Left ventricle myocardium inferior (tissue), 1 donor: ENCODE data around the gene STARD9. TPM values are rescaled to one million over a fixed set of nuclear protein-coding genes. Genes with fewer than 3 reads are reported as not detected.
"Not testable (repeated sequence)": the region's sequence is repeated elsewhere in the genome, so short reads cannot be mapped to it uniquely, and the experiment has no call there.

ENCODE experiments used
- DNase-seq: peaks from one replicate; pipeline ENCODE4 v3.0.0-alpha.2; 2020
- H3K27ac ChIP-seq: fragments of 200-600 bp; replicated peaks from 2 replicates; pipeline ENCODE4 v1.8.0; 2021
- H3K27me3 ChIP-seq: fragments of 200-600 bp; 2 replicates; pipeline ENCODE4 v1.8.0; 2021; ENCODE audit warnings: low read depth
- H3K36me3 ChIP-seq: fragments of 200-600 bp; 2 replicates; pipeline ENCODE4 v1.8.0; 2021
- H3K4me1 ChIP-seq: fragments of 200-600 bp; 2 replicates; pipeline ENCODE4 v1.8.0; 2021
- H3K4me3 ChIP-seq: fragments of 200-600 bp; 2 replicates; pipeline ENCODE4 v1.8.0; 2021; ENCODE audit warnings: mild to moderate bottlenecking, moderate library complexity
- H3K9me3 ChIP-seq: fragments of 200-600 bp; replicated peaks from 2 replicates; pipeline ENCODE4 v1.8.0; 2021
- CTCF ChIP-seq: fragments of 200-600 bp; IDR thresholded peaks from 2 replicates; pipeline ENCODE4 v1.8.0; 2021; ENCODE audit warnings: antibody characterized with exemption, mild to moderate bottlenecking, borderline replicate concordance
- intact Hi-C: fragments of 100-400 bp; cut with micrococcal nuclease; formaldehyde crosslinking; loops from one replicate; pipeline ENCODE4 v1.11.0; 2022
- total RNA-seq: library from RNA; stranded (reverse); fragmentation: NEBNext Ultra II Directional; extraction: Animal tissue kit (Norgen Biotek cat#: 25700); gene quantifications from one replicate; pipeline ENCODE4 v1.2.1, GENCODE V29; 2021
- donor health status: DM: no; HTN: yes; CAD: no; lungs with severe emphysema.

Gene STARD9
- total RNA-seq, 1 donor from 2014 or later = 4.9 TPM

DNA sequence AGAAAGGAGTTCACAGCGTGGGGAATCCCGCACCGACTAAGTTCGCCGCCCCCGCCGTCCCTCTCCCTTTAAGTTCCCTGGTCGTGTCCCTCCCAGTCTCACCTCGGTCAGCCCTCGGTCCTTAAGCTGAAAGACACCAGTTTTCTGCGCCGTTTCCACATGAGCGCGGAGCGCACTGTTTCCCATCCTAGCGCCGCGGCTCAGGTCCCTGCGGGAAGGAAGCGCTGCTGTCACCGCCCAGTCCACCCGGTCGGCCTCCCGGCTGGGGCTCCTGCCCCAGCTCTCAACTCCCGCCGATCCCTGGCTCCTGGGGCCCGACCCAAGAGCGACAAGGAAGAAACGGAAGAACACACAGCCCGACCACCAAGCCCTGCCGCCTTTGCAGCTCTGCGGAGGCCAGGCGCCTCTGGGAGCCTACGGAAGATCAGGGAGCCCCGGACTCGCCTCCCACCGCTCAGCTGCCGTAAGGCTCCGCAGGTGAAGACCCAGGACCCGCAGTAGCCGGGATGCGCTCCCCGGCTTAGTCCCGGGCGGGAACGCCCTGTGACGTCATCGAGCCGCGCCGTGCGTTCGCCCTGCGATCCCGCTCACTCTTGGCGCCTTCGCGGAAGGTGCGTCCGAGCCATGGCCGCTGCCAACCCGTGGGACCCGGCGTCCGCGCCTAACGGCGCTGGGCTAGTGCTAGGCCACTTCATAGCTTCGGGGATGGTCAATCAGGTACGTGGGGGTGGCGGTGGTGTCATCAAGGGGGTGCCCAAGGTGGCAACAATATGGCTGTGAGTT, 27.0 kb upstream of the STARD9 start, which contains the start of the genes HAUS2 and LRRC57:
TSS of gene HAUS2 (plus strand) at position 590 of the 783 bp plus-strand sequence. CDS start at position 625, 35 bp downstream.
TSS of gene LRRC57 (minus strand) at position 545 of the 783 bp plus-strand sequence. CDS start at position 186, 359 bp downstream.
- peaks cover 42% of the 10 kb centered on the region for H3K4me1 ChIP-seq
- intact Hi-C loops = loop anchor here (10.0 kb wide), 1 partner anchor 106 kb away; no protein-coding TSS in a partner anchor
- no peaks in the 10 kb centered on the region for H3K9me3 ChIP-seq
- DNase-seq = peak; percentile 91
- H3K27ac ChIP-seq = peak within 1 kb of the TSS; percentile 95
- peak within 1 kb of the TSS; percentile 100 for H3K4me3 ChIP-seq
- peaks cover 22% of the 10 kb centered on the region for H3K36me3 ChIP-seq
- TF ChIP-seq CTCF = no peak
- H3K27me3 ChIP-seq = no peaks in the 10 kb centered on the region

DNA sequence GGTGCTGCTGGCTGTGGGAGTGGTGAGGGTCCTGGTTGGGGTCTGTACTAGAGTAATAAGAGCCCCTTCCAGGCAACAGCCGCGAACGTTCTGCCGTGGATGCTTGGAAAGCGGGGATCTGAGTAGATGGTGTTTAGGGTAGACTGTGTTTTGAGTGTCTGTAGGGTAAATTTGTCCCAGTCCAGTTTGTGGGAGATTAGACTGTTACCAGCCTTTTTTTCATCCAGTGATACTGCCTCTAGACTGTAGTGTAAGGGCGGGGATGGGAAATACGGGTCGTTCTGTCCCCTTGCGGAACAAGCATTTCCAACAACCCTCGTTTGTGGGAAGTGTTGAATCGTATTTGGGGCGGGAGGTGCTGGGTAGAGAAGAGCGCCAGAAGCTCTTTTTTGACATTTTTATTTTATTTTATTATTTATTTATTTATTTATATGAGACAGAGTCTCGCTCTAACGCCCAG, 26.3 kb upstream of the STARD9 start:
- intact Hi-C loops = loop anchor here (10.0 kb wide), 1 partner anchor 106 kb away; no protein-coding TSS in a partner anchor
- H3K36me3 ChIP-seq = peaks cover 16% of the 10 kb centered on the region
- DNase-seq = no peak
- no peaks in the 10 kb centered on the region for H3K27me3 ChIP-seq
- TF ChIP-seq CTCF = no peak
- H3K27ac ChIP-seq = peak overlapping the region; percentile 95
- H3K9me3 ChIP-seq = no peaks in the 10 kb centered on the region
- peak overlapping the region; percentile 100 for H3K4me3 ChIP-seq
- H3K4me1 ChIP-seq = peaks cover 42% of the 10 kb centered on the region

DNA sequence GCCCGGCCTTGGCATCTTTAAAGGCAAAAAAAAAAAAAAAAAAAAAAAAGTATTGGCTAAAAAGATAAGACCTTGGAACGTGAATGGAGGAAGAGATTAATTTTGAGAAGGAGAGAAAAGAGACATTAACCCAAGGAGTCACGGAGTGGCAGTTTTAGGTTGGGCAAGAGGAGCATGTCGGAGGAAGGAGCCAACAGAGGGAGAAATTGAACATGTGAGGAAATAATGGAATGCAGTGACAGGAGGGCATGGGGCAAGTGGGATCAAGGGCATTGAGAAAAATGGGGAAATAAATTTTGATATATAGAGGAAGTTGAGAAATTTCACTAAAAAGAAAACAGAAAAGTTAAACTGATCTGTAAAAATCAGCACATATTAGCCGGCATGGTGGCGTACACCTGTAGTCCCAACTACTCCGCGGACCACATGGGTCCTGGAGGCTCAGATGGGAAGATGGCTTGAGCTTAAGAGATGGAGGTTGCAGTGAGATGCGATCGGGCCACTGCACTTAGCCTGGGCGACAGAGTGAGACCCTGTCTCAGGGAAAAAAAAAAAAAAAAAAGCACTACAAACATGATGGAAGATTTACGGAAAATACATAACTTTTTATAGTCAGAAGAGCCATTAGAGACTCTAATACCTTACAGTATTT, 25.5 kb upstream of the STARD9 start:
- no peak for TF ChIP-seq CTCF
- Histone ChIP-seq H3K27me3 (no peaks in the 10 kb centered on the region), H3K36me3 (peaks cover 8% of the 10 kb centered on the region), H3K9me3 (no peaks in the 10 kb centered on the region), H3K4me1 (peaks cover 42% of the 10 kb centered on the region), H3K27ac (peak overlapping the region; percentile 95), H3K4me3 (peak overlapping the region; percentile 100)
- intact Hi-C loops = loop anchor here (10.0 kb wide), 1 partner anchor 105 kb away; no protein-coding TSS in a partner anchor
- DNase-seq = no peak

- intact Hi-C loops = no loop called here
- no peak overlapping the region for H3K27ac ChIP-seq
- no peak for TF ChIP-seq CTCF
- no peaks in the 10 kb centered on the region for H3K9me3 ChIP-seq
- peaks cover 15% of the 10 kb centered on the region for H3K4me1 ChIP-seq
- no peak for DNase-seq
- no peaks in the 10 kb centered on the region for H3K27me3 ChIP-seq
- no peak overlapping the region for H3K4me3 ChIP-seq
- peaks cover 6% of the 10 kb centered on the region for H3K36me3 ChIP-seq
Measured at GRCh38 chr15:42553554-42553953, 21.9 kb upstream of the STARD9 start.

- intact Hi-C loops, H3K4me3 ChIP-seq, H3K27ac ChIP-seq, DNase-seq, H3K27me3 ChIP-seq, H3K9me3 ChIP-seq, H3K4me1 ChIP-seq: not testable (repeated sequence)
- H3K36me3 ChIP-seq = peaks cover 35% of the 10 kb centered on the region
Measured at GRCh38 chr15:42556550-42557207, 18.7 kb upstream of the STARD9 start.
